Esophagus (tissue), 2 donors: ENCODE measurements around the gene PM20D1. TPM values are rescaled to one million over a fixed set of nuclear protein-coding genes. Genes with fewer than 3 reads are reported as not detected.

Experiments
- H3K27ac ChIP-seq, 2 donors: one replicate each; pipeline ENCODE4 v1.5.1; 2013; ENCODE audit warnings: low read depth in 2 of 2, mild to moderate bottlenecking in 2 of 2, inconsistent platforms in 1 of 2, low read length in 1 of 2, moderate library complexity in 1 of 2
- H3K27me3 ChIP-seq, 2 donors: one replicate each; pipeline ENCODE4 v1.6.1; 2013; ENCODE audit warnings: low read length in 2 of 2, control low read depth in 1 of 2, mild to moderate bottlenecking in 1 of 2; ENCODE audit not compliant: insufficient read depth in 2 of 2, control insufficient read depth in 1 of 2
- H3K36me3 ChIP-seq, 2 donors: one replicate each; pipeline ENCODE4 v1.6.1; 2013; ENCODE audit warnings: low read length in 1 of 2; ENCODE audit not compliant: control insufficient read depth in 2 of 2, insufficient read depth in 2 of 2
- H3K4me1 ChIP-seq, 2 donors: one replicate each; pipeline ENCODE4 v1.6.1; 2013; ENCODE audit warnings: low read length in 1 of 2; ENCODE audit not compliant: control insufficient read depth in 2 of 2, insufficient read depth in 2 of 2
- H3K4me3 ChIP-seq, 2 donors: one replicate each; pipeline ENCODE4 v1.5.1; 2013; ENCODE audit warnings: low read length in 2 of 2, mild to moderate bottlenecking in 2 of 2, low read depth in 1 of 2, moderate library complexity in 1 of 2
- H3K9me3 ChIP-seq, 2 donors: one replicate each; pipeline ENCODE4 v1.6.1; 2013; ENCODE audit warnings: mild to moderate bottlenecking in 2 of 2, low read depth in 1 of 2, low read length in 1 of 2, moderate library complexity in 1 of 2; ENCODE audit not compliant: control insufficient read depth in 2 of 2, insufficient read depth in 1 of 2
- WGBS, 2 donors: extraction: QIAGEN DNeasy Blood & Tissue Kit; methylation state at CpG; one replicate each; pipeline ENCODE4 v1.1.7; 2013; 5-methylcytosine and 5-hydroxymethylcytosine counted together
- polyA plus RNA-seq, 2 donors: library from polyadenylated mRNA; stranded (reverse); fragments of 200-250 nt; gene quantifications; one replicate each; pipeline ENCODE4 v1.2.3, GENCODE V29; 2013
- donor health status: healthy with polysubstance abuse.
- donor health status: Bipolar disorder and iron deficiency.

The PM20D1 gene
- polyA plus RNA-seq, 2 donors = not detected

- Histone ChIP-seq H3K36me3 (no peaks in the 10 kb centered on the region), H3K27me3 (no peaks in the 10 kb centered on the region), H3K4me1 (peaks cover 2% of the 10 kb centered on the region in 2 donors), H3K9me3 (no peaks in the 10 kb centered on the region), H3K4me3 (no peak overlapping the region), H3K27ac (peak overlapping the region in 1 of 2 donors; percentile 51)
- WGBS, 2 donors = 62 to 73% methylated on average over 4 of the region's 4 CpGs
These were observed 66.0 kb downstream of the PM20D1 start for GRCh38 chr1:205783904-205784303.

GRCh38 chr1:205783433-205783795 is 66.5 kb downstream of the PM20D1 start:
- Histone ChIP-seq H3K27me3 (no peaks in the 10 kb centered on the region), H3K36me3 (no peaks in the 10 kb centered on the region), H3K9me3 (no peaks in the 10 kb centered on the region), H3K27ac (no peak overlapping the region), H3K4me3 (no peak overlapping the region), H3K4me1 (peaks cover 2% of the 10 kb centered on the region in 2 donors)

DNA sequence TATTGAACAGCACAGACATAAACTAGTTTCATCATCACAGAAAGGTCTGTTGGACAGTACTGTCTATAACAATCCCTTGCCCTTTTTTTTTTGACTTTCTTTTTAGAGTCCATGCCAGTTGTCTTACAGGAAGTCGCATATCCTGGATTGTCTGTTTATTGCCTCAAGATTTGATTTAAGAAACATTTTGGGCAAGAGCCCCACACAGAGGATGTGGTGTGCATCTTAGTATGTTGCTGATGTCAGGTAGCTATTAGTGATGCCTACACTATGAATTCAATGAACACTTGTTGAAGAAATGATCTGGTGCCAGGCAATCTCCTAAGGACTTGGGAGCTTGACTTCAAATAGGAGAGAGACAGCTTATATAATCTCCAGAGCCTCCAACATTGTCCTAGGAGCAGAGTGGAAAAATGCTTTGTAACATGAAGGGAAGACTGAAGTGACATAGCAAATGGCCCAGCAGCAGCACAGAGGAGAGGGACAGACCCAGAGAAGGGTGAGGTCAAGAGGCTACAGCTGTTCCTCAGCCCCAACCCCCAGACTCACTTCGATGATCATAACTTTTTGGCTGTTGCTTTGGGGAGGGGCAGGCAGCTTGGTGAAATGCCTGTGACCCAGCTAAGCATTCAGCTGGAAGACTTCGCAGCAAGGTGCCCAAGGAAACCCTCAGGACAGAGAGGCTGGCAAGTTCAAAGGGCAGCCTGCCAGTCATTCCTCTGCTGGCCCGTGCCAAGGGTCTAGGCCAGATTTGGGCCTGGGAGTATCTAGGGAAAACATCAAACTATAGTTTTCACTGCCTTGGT is 67.1 kb downstream of the PM20D1 start:
- no peaks in the 10 kb centered on the region for H3K27me3 ChIP-seq
- no peak overlapping the region for H3K4me3 ChIP-seq
- peaks cover 2% of the 10 kb centered on the region in 2 donors for H3K4me1 ChIP-seq
- WGBS, 2 donors = 54 to 67% methylated on average over 4 of the region's 4 CpGs
- peak overlapping the region in 1 of 2 donors; percentile 6 for H3K27ac ChIP-seq
- no peaks in the 10 kb centered on the region for H3K36me3 ChIP-seq
- no peaks in the 10 kb centered on the region for H3K9me3 ChIP-seq

DNA sequence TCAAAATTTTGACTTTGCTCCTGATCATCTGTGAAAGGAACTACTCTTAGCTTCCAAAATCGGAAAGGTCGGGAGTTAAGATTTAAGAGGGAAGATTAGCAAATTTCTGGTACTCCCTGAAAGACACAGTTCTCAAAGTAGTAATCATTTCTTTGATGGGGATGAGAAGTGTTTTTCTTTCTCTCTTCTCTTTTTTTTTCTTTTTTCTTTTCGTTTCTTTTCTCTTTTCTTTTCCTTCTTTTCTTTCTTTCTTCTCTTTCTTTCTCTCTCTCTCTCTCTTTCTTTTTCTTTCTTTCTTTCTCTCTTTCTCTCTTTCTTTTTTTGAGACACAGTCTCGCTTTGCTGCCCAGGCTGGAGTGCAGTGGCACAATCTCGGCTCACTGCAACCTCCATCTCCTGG is 69.6 kb downstream of the PM20D1 start:
- WGBS, 2 donors = 85 to 94% methylated on average over 5 of the region's 5 CpGs
- Histone ChIP-seq H3K9me3 (no peaks in the 10 kb centered on the region), H3K4me3 (no peak overlapping the region), H3K4me1 (peaks cover 2% of the 10 kb centered on the region in 2 donors), H3K36me3 (no peaks in the 10 kb centered on the region), H3K27me3 (no peaks in the 10 kb centered on the region), H3K27ac (no peak overlapping the region)

Other genes starting within 250 kb of the PM20D1 start
- 1 to 10 TPM; 4.0 to 4.2 TPM for gene ELK4, start 218.1 kb downstream of the PM20D1 start, polyA plus RNA-seq
- gene SLC45A3, start 169.6 kb downstream of the PM20D1 start, polyA plus RNA-seq = 1 to 10 TPM in 1 of 2 donors, under 1 TPM in 1; 0.88 to 1.1 TPM
- 10 to 100 TPM; 25.1 to 26.5 TPM for gene NUCKS1, start 100.0 kb downstream of the PM20D1 start, polyA plus RNA-seq
- gene RAB29, start 74.7 kb downstream of the PM20D1 start, polyA plus RNA-seq = 1 to 10 TPM; 3.3 to 5.0 TPM
- gene SLC41A1, start 36.9 kb downstream of the PM20D1 start, polyA plus RNA-seq = 1 to 10 TPM; 2.6 to 5.0 TPM
- gene SLC26A9, start 93.3 kb upstream of the PM20D1 start, polyA plus RNA-seq = 1 to 10 TPM in 1 of 2 donors, under 1 TPM in 1; 0.96 to 1.5 TPM
- gene RAB7B, start 153.3 kb upstream of the PM20D1 start, polyA plus RNA-seq = 10 to 100 TPM; 14.1 to 19.4 TPM
- gene CTSE, start 173.8 kb upstream of the PM20D1 start, polyA plus RNA-seq = under 1 TPM; 0.09 to 0.53 TPM
- under 1 TPM; 0.37 to 0.81 TPM for gene RHEX, start 203.0 kb upstream of the PM20D1 start, polyA plus RNA-seq